Non-pigmented ciliary epithelial cell (primary cell): Measurements from ENCODE around the gene WDR83.
"Not testable (repeated sequence)": the region's sequence is repeated elsewhere in the genome, so short reads cannot be mapped to it uniquely, and the experiment has no call there.

Source experiments
- DNase-seq: peaks from one replicate; pipeline ENCODE4 v3.0.0-alpha.2; 2010; ENCODE audit warnings: low read depth

WDR83 gene

GRCh38 chr19:12687496-12688196 is 21.0 kb downstream of the WDR83 start, which contains the start of gene GNG14:
GNG14 (plus strand) TSS chr19:12687998; CDS start chr19:12688049, 51 bp downstream.
- DNase-seq, result no peak

DNA sequence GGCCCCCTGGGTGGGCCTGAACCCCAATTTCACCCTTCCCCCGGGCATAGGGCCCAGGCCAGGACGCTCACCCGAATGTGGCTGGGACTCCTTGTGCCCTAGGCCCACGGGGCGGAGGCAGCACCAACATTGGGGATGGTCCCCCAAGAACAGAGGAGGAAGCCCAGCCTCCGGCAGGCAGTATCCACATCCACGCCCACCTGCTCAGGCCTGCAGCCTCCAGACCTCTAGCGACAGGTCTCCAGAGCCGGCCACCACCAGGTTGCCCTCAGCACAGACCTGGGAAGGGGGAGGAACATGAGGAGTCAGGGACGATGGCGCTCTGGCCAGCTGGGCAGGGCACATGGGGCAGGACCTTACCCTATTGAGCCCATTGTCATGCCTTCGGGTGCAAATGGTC is 22.4 kb downstream of the WDR83 start:
- no peak for DNase-seq

DNA sequence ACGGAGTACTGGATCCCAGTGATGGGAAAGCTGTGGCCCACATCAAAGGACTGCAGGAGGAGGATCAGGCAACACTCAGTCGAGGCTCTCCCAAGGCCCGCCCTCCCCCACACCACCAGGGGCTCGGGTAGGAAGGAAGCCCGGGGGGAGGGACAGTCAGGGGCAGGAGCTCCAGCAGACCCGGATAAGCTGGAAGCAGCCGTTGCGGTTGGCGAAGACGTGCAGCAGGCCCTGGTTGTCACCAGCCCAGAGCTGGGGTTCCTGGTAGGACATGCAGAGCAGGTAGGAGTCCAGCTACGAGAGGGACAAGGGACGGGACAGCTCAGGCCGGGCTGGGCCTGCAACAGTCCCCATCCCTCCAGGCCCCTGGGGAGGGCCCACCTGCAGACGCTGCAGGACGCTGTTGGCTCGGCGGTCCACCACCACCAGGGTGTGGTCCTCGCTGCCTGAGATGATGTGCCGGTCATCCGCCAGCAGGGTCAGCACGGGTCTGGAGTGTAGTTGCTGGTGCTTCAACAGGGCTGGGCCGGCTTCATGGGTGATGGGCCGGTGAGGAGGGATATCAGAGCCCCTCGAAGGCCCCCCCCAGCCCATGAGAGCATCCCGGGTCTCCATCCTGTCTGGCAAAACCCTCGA is 23.1 kb downstream of the WDR83 start:
- DNase-seq, result no peak

GRCh38 chr19:12692960-12693359 is 26.4 kb downstream of the WDR83 start:
- no peak for DNase-seq

GRCh38 chr19:12694641-12695040 is 28.0 kb downstream of the WDR83 start:
- DNase-seq, result no peak

GRCh38 chr19:12695096-12695495 is 28.5 kb downstream of the WDR83 start:
- DNase-seq, result no peak

- DNase-seq, result no peak
Measured at GRCh38 chr19:12695514-12695913, 28.9 kb downstream of the WDR83 start.

DNA sequence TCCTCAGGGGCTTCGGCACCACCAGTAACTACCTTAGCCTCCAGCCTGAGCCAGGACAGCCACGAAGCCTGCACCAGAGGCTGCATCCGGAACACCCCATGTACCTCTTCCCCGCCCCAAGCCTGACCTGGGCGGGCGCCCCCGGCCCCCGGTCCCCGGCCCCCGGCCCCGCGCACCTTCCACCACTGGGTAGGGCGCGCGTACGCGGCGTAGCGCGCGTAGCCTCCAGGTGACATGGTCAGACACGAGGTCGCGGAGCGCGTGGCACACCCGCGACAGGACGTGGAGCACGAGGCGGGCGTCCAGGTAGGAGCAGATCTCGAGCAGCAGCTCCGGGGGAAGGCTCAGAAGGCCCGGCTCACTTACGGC is 29.4 kb downstream of the WDR83 start:
- DNase-seq, result no peak

GRCh38 chr19:12696366-12697335 is 30.0 kb downstream of the WDR83 start, which contains the start of gene FBXW9:
FBXW9 (minus strand) TSS chr19:12696631; CDS start chr19:12696581, 50 bp downstream.
- DNase-seq, result peak; percentile 79

DNA sequence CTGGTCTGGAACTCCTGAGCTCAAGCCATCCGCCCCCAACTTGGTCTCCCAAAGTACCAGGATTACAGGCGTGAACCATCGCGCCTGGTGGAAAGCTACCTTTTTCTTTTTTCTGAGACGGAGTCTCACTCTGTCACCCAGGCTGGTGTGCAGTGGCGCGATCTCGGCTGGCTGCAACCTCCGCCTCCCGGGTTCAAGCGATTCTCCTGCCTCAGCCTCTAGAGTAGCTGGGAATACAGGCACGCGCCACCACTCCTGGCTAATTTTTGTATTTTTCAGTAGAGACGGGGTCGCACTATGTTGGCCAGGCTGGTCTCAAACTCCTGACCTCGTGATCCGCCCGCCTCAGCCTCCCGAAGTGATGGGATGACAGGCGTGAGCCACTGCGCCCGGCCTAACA is 30.8 kb downstream of the WDR83 start:
- DNase-seq, result not testable (repeated sequence)

DNA sequence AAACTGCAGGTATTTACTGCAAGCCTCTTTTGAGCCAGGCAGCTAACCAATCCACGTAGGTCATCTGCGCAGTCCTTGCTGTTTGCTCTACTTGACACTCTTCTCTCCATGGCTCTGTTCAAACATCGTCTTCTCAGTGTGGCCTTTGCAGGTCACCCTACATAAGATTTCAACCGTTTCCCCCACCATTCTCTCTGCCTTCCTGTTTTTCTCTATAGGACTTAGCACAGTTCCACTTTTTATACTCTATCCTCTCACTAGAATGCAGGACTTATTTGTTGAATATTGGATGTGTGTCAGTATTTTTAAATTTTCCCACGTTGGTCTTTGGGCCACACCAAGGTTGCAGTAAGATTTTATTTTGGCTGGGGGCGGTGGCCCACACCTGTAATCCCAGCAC is 31.5 kb downstream of the WDR83 start:
- DNase-seq, result no peak

DNA sequence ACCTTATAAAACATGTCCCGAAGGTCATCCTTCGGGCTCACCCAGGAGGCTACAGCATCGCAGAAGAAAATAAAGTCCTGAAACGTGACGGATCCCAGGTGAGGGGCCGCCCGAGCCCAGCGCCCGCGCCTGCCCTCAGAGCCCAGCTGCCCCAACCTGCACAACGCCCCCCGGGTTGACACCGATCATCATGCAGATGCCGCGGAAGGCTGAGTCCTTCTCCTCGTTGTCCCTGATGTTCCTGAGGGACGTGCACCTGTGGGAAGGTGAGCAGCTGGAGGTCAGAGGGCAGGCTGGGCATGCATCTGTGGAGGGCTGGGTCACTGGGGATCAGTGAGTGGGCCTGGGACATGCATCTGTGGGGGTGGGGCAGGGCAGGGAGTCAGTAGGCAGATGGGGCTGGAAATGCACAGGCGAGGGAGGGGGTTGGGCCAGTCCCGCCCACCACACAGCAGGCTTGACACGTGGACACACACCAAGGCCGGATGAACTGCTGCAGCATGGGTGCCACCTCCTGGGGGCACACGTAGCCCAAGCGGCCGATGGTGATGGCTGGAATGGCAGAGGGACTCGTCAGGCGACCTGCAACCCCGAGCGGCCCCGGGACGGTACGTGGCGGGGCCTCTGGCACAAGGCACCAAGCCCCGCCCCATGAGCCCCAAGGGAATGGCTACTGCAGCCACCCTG is 35.1 kb downstream of the WDR83 start:
- no peak for DNase-seq

DNA sequence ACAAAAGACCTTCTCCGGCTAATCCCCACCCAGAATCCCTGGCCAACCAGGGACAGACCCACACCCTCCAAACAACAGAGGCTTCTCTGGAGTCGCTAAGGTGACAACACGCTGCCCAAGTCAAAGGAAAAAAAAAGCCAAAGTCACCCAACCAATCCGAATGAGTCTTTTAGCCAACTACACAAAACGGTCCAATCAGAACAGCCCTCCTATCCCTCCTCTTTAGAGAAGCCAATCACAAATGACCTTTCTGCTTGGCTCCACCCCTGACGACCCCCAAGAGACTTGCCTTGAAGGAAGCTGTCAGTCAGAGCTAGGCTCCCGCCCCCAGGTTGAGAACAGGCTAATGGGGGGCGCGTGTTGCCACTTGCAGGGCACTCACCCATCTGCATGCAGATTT is 36.4 kb downstream of the WDR83 start:
- no peak for DNase-seq

DNA sequence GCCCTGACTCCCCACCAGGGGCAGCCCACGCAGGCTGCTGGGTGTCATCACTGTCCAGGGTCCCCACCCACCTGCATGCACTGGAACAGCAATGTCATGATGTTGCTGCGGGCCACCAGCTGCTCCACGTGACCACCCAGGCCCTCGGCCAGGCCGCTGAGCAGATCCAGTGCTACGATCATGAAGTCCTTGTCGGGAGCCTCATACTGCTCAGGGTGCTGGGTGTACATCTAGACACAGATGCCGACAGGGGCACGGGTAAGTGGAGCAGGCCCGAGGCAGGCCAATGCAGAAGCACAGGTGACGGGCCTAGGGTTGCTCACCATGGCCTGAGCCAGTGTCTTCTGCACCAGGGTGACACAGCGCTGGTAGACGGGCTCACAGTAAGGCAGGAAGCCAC is 38.6 kb downstream of the WDR83 start:
- DNase-seq, result no peak

GRCh38 chr19:12705654-12706331 is 39.2 kb downstream of the WDR83 start:
- no peak for DNase-seq

DNA sequence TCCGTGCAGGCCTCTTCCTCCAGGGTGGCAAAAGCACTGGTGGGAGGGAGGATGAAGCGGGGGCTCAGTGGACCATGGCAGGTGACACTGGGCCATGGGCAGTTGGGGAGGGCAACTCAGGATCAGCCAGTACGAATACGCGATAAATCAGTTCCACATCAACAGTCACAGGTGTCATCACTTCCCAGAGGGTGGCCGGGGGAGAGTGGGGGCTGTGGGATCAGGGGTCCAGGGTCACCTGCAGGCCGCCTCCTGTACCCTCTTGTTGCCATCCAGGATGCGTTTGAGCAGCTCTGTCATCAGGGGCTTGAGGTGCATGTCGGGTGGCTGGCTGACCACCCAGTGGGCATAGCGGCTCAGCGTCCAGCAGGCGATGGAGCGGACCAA is 39.7 kb downstream of the WDR83 start:
- DNase-seq, result no peak

- DNase-seq, result no peak
Measured at GRCh38 chr19:12708641-12709040, 42.0 kb downstream of the WDR83 start.

DNA sequence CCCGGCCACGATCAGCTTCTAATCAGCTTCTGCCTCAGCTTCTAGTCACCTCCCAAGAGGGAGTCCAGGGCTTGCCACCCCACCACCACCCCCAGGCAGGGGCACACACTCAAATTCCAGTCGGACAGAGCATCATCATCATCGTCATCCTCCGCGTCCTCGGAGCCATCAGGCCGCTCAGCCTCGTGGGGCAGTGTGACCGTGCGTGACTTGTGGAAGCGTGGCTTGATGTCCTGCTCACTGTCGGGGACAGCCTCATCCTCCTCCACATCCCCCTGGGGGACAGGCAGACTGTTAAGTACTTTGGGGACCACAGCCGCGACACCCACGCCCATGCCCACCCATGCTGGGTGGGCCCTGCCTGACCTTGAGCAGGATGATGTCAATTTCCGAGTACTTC is 44.6 kb downstream of the WDR83 start:
- DNase-seq, result no peak

DNA sequence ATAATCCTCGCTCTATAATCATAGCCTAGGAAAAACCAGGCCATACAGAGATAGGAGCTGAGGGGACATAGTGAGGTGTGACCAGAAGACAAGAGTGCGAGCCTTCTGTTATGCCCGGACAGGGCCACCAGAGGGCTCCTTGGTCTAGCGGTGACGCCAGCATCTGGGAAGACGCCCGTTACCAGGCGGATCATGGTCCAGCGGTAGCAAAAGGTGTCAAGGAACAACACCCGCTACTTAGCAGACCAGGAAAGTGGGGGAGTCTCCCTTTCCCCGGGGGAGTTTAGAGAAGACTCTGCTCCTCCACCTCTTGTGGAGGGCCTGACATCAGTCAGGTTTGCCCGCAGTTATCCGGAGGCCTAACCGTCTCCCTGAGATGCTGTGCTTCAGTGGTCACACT is 45.5 kb downstream of the WDR83 start:
- not testable (repeated sequence) for DNase-seq

DNA sequence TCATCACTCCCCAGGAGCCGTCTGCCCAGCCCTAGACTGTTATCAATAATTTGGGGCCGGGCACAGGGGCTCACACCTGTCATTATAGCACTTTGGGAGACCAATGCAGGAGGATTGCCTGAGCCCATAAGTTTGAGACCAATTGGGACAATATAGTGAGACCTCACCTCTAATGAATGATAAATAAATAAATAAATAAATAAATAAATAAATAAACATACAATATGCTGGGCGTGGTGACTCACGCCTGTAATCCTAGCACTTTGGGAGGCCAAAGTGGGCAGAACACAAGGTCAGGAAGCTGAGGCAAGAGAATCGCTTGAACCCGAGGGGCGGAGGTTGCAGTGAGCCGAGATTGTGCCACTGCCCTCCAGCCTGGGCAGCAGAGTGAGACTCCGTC is 46.7 kb downstream of the WDR83 start:
- not testable (repeated sequence) for DNase-seq

DNA sequence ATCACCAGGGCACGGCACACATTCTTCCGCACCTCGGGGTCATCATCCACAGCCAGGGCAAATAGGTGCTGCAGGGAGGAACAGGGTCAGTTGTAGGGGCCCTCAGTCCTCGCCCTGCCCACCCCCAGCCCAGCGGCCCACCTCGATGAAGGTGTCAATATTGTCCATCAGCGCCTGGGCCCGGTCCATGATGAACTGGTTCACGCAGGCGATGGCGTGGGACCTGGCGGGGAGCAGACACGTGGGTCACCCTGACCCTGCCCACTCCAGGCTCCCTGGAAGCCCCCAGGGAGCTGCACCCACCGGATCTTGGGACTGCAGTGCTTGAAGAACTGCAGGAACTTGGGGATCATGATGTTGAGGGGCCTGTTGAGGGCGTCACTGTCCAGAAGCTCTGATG is 48.5 kb downstream of the WDR83 start:
- no peak for DNase-seq
